ENCODE data around the gene ART5.

The ART5 gene

GRCh38 chr11:3669128-3669527 lies 27.3 kb upstream of the ART5 start:
- Mint-ChIP-seq H3K4me3 (no peak overlapping the region), H3K9me3 (no peaks in the 10 kb centered on the region), H3K4me1 (no peaks in the 10 kb centered on the region), H3K27me3 (ENCODE audit: low read depth) (no peaks in the 10 kb centered on the region), H3K36me3 (ENCODE audit: low read depth) (peaks cover 64% of the 10 kb centered on the region), H3K27ac (no peak overlapping the region)
- TF ChIP-seq CTCF (IDR thresholded peaks at IDR 0.05; ENCODE audit: unreplicated experiment in 3 of 3), result no peak

- no peaks in the 10 kb centered on the region for H3K4me1 Mint-ChIP-seq
- TF ChIP-seq CTCF (IDR thresholded peaks at IDR 0.05; ENCODE audit: unreplicated experiment in 3 of 3), result no peak
- no peaks in the 10 kb centered on the region for H3K9me3 Mint-ChIP-seq
- no peak overlapping the region for H3K27ac Mint-ChIP-seq
- no peak overlapping the region for H3K4me3 Mint-ChIP-seq
- peaks cover 62% of the 10 kb centered on the region for H3K36me3 Mint-ChIP-seq (ENCODE audit: low read depth)
- no peaks in the 10 kb centered on the region for H3K27me3 Mint-ChIP-seq (ENCODE audit: low read depth)
These were observed 25.6 kb upstream of the ART5 start for GRCh38 chr11:3667149-3668035.

- Mint-ChIP-seq H3K36me3 (ENCODE audit: low read depth) (peaks cover 54% of the 10 kb centered on the region), H3K9me3 (no peaks in the 10 kb centered on the region)
- no peak for TF ChIP-seq CTCF (IDR thresholded peaks at IDR 0.05; ENCODE audit: unreplicated experiment in 3 of 3)
These were observed 24.3 kb upstream of the ART5 start for GRCh38 chr11:3666023-3666530.

GRCh38 chr11:3665336-3666022 lies 23.7 kb upstream of the ART5 start:
- H3K9me3 Mint-ChIP-seq, result no peaks in the 10 kb centered on the region
- H3K36me3 Mint-ChIP-seq (ENCODE audit: low read depth), result peaks cover 49% of the 10 kb centered on the region
- TF ChIP-seq CTCF (IDR thresholded peaks at IDR 0.05; ENCODE audit: unreplicated experiment in 3 of 3), result no peak
- no peaks in the 10 kb centered on the region for H3K27me3 Mint-ChIP-seq (ENCODE audit: low read depth)
- no peak overlapping the region for H3K27ac Mint-ChIP-seq
- no peaks in the 10 kb centered on the region for H3K4me1 Mint-ChIP-seq
- no peak overlapping the region for H3K4me3 Mint-ChIP-seq

More at GRCh38 chr11:3666023-3666530, 24.3 kb upstream of the ART5 start:
- Mint-ChIP-seq H3K4me1 (no peaks in the 10 kb centered on the region), H3K27me3 (ENCODE audit: low read depth) (no peaks in the 10 kb centered on the region), H3K27ac (no peak overlapping the region), H3K4me3 (no peak overlapping the region)

GRCh38 chr11:3664032-3664630 lies 22.3 kb upstream of the ART5 start:
- no peaks in the 10 kb centered on the region for H3K9me3 Mint-ChIP-seq
- no peak overlapping the region for H3K4me3 Mint-ChIP-seq

More at GRCh38 chr11:3664032-3664630, 22.3 kb upstream of the ART5 start:
- H3K4me1 Mint-ChIP-seq, result no peaks in the 10 kb centered on the region
- H3K27ac Mint-ChIP-seq, result no peak overlapping the region
- peaks cover 38% of the 10 kb centered on the region for H3K36me3 Mint-ChIP-seq (ENCODE audit: low read depth)
- no peaks in the 10 kb centered on the region for H3K27me3 Mint-ChIP-seq (ENCODE audit: low read depth)
- no peak for TF ChIP-seq CTCF (IDR thresholded peaks at IDR 0.05; ENCODE audit: unreplicated experiment in 3 of 3)

Data from nephron (organoid).